Right lung (tissue), 5 donors: ENCODE results near the gene UPB1. TPM values are rescaled to one million over a fixed set of nuclear protein-coding genes. Genes with fewer than 3 reads are reported as not detected.
"Not testable (repeated sequence)": the region's sequence is repeated elsewhere in the genome, so short reads cannot be mapped to it uniquely, and the experiment has no call there.

Source experiments
- DNase-seq, 2 donors: peaks; one replicate each; pipeline ENCODE4 v3.0.0-alpha.2; 2013
- polyA plus RNA-seq, 5 donors: library from polyadenylated mRNA; unstranded; fragments of 120-200 nt; gene quantifications; one replicate each; pipeline versions ENCODE4 v1.2.1 to v1.2.3, GENCODE V29; 2013; ENCODE audit warnings: inconsistent platforms in 1 of 5, low replicate concordance in 1 of 5; ENCODE audit not compliant: insufficient read length in 5 of 5, insufficient read depth in 1 of 5

Gene UPB1
- polyA plus RNA-seq, 5 donors, result 0.90 to 2.0 (median 1.6) TPM

GRCh38 chr22:24530968-24531367 is 35.8 kb downstream of the UPB1 start:
- not testable (repeated sequence) for DNase-seq

DNA sequence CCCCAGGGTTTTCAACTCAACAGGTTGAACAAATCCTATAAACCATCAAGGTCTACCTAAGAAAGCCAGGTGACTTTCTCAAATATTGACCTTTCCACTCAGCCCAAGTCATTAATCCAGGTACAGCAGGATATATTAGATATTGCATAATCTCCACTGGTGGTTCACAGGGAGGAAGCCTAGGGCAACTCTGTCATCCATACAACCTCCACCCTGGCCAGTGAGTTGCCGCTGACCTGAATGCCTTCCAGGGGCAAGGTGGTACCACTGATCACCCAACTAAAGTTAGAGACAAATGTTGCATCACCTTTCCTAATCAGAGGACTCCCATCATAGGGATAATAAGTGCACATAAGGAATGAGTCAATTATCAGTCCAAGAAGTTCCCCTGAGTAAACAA is 36.9 kb downstream of the UPB1 start:
- DNase-seq, result no peak

- no peak for DNase-seq
Observed at GRCh38 chr22:24535348-24535747, 40.2 kb downstream of the UPB1 start.

DNA sequence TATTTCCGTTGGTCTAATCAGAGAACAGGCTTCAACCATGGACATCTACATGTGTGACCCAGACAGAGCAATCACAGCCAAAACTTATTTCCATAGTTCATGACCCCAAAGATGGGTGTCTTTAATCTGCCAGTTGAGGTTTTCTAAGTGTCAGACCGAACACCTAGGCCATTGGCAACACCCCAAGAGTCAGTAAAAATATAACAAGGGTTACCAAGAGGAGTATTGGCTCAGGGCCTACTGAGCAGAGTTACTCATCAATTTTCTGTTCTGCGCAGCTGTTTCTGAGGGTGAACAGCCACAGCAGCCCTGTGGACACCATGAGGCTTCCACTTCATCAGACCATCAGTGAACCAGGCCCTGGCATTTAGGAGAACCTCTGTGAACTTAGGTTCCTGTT is 41.0 kb downstream of the UPB1 start:
- DNase-seq, result no peak

DNA sequence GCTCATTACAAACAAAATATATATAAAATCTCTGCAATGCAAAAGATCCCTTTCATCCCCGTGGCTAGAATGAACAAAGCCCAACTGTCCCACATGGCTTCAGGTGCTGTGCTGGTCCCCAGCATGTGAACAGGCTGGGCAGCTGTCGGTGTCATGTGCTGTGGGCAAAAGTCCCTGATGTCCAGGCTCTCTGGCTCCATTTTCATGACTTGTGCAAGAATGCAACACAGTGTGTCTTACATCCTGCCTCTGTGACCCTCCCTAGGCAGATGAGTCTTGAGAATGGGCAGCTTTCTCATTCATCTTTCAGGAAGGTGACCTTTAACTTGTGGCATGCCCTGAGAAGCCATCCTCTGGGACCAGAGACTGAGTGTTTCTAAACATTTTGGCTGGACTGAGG is 45.3 kb downstream of the UPB1 start:
- DNase-seq, result no peak

DNA sequence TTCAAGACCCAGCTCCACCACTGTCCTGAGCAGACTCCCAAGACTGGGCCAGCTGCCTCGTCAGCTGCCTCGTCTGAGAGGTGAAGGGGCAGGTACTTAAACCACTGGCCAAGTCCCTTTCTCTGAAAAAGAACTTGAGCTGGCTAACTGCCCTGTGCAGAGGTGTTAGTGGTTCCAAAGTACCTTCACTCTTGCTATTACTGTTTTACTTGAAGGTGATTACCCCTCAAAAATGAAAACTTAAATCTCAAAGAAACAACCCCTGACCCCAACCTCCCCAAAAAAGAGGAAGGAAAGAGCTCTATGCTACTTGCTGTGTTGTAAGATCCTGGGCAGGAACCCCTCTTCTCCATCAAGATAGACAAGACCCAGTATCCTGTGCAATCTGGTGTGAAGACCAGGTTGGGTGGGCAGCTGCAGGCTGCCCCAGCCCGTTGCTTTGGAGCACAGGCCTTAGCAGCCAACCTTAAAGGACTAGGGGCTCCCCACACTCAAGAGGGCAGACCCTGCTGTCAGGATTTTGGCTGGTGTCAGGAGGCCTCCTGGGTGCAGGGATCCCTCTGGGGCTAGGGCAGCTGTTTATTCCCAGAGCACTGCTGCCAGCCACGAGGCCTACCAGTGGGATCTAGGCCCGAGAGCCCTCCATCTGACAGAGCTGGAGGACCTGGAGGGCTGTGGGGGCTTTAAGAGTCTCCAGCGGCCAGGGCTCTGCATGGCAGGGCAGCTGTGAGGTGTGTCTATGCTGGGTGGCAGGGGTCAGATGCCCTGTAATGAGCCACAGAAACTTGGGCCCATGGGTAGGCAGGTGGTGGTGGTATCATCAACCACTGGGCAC is 46.8 kb downstream of the UPB1 start:
- no peak for DNase-seq

- no peak for DNase-seq
Observed at GRCh38 chr22:24542641-24543040, 47.5 kb downstream of the UPB1 start.

DNA sequence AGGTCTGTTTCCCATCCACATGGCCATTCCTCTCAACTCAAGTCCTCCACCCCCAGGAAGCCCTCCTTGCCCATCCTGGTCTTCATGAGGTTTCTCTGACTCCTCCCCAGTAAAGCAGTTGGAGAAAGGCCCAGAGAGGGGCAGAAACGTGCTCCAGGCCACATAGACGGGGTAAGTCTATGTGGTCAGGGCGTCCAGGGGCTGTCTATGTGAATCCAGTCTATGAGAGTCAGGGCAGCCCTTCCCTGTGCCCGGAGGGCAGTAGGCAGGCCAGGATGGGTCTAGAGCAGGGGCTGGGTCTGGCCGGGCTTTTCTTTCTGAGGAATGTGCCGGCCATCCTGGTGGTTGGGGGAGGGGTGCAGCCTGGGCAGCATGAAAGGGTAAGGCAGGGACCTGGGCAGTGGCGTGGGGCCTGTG is 48.1 kb downstream of the UPB1 start:
- no peak for DNase-seq

DNA sequence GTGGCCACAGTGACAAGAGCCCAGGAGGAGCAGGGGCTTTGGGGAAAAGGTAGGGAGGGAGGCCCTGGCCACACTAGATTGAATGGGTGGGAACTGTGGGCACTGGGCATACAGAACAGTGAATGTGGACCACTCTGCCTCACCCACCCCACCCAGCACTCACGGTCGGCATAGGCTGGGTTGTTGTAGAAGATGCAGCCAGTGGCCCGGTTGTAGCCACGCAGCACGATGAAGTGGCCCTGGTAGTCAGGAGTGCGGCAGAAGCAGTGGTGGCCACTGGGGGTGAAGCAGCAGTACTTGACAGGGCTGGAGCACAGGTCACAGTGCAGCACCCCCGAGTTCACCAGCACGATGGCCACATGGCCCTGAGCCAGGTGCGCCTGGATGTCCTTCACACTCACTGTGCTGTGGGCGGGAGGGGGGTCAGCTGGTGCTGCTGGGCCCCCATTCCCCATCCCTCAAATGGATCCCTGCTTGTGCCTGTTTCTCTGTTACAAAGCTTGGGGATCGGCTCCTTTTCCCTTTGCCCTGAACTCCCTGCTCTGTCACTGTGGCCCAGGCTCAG is 48.6 kb downstream of the UPB1 start:
- DNase-seq, result no peak

GRCh38 chr22:24548812-24549211 is 53.7 kb downstream of the UPB1 start:
- no peak for DNase-seq

DNA sequence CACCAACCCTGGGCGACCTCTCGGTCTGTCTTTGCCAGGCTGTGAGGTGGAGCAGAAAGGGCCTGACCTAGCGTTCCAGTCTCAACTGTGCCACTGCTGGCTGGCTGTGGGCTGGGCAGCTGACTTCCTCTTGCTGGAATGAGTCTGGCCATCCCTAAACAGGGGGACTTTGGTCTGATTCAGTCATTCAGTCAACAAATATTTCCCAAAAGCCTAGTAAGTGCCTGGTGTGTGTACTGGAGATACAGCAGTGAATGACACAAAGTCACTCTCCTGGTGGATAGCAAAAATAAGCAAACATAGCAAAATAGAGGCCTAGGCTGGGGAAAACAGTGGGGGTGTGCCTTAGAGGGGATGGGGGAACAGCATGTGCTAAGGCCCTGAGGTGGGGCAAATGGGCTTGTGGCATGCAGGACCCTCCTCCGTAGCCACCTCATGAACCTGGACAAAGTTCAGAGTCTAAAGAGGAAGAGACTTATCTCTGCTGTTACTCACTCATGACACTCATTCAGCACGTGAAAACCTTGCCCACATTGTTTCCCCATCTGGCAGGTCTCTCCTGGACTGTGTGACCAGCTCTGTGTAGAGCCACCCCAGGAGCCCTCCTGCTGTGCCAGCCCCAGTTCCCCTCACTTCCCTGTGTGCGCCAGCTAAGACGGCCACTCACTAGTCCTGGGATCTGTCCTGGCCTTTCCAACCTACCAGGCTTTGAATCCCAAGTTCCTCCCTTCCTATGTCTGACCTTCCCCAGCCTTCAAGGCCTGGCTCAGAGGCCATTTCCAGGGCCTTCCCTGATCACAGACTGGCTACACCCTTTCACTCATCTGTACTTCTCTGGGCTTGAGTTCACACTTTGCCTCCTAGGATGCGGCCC is 55.1 kb downstream of the UPB1 start:
- DNase-seq, result no peak

DNA sequence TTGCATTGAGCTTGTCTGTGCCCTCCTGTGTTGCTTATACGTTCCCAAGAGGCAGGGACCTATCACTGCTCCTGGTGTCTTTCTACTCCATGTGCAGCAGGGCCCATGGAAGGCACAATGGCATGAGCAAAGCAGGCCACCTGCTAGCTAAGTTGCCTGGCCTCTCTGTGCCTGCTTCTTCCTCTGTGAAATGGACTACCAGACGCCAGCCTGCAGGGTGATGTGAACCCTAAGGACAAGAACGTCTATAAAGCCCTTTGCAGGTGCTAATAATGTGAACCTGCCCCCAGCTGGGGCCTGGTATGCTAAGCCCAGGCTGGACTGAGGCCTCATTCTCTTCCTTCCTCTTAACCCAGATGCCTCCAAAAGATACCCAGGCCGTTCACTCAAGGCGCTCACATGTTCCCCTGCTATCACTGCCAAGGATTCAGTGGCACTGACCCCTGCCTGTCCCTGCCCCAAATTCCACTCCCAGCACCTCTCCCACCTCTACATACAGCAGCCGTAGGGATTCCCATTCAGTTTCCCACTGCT is 55.8 kb downstream of the UPB1 start:
- no peak for DNase-seq

- DNase-seq, result not testable (repeated sequence)
Observed at GRCh38 chr22:24552503-24553286, 57.6 kb downstream of the UPB1 start.

DNA sequence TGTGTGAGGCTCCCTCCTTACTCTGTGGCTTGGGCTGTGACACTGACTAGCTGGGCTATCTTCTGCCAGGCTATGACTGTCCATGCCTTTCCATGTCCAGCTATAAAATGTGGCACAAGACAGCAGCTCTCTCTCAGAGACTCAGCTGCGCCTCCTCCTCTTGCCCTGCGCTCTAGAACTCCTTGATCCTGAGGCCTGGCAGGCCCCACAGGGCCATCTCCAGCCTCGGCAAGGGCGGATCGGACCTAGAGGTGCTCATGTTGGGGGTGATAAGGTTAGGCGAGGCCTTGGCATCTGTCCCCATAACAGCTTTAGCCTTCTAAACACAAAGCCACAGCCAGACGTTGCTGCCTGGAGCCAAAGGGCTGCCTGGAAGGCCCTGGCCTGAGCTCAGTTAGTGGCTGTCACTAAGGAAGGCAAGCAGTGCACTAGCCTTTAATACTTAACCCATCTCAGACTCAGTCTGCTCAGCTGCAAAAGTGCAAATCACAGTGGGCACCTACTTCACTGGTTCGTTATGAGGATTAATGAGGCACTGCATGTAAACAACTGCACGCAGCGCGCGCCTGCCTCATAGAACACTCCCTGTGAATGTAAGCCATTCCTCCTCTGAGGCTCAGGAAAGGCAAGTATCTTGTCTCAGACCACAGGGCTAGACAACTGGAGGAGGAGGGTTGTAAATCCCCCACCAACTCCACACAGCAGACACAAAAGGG is 58.6 kb downstream of the UPB1 start:
- DNase-seq, result no peak

GRCh38 chr22:24554313-24555164 is 59.4 kb downstream of the UPB1 start, which contains the start of gene GUCD1:
Gene GUCD1 (minus strand): TSS chr22:24555138. CDS start chr22:24554991, 147 bp downstream.
- no peak for DNase-seq

DNA sequence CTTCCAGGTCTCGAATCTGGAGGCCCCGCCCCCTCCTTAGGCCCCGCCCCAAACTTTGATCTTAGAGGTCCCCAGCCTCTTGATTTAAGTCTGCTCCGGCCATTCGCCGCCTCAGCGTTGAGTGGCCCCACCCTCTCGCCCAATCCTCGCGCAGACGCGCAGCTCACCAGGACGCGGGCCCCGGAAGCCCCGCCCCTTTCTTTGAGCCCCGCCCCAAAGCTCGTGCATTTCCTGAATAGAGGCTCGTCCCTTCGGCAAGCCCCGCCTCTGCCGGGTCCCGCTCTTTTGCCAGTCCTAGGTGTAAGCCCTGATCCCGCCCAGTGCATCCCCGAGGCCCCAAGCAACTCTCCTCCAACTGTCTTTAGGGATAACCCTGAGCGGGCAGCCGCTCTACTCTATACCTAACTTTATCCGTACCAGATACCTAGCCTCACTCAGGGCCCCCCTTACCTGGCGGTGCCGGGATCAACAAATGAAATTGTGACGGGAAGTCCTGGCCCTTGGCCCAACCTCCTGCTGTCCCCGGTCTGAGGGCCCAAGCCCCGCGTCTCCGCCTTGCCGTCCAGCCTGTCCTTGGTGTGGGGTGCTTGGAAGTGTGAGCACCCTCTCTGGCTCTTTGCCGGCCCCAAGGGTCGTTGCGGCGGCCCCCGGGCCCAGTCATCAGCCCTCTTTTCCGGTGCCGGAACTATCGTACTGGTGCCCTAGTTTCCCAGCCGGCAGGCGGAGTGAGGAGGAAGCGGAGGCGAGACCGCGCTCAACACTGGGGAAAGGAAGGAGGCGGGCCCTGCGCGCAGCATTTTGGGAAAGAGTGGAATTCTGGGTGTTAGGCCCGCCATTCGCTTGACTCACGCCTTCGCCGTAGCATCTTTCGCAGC is 60.3 kb downstream of the UPB1 start, which contains the start of gene SNRPD3:
SNRPD3 (plus strand) TSS at position 835 of the 875 bp plus-strand sequence. CDS start 1,676 bp downstream, outside the sequence.
- peak; percentile 99 for DNase-seq

- no peak for DNase-seq
Observed at GRCh38 chr22:24559471-24559870, 64.3 kb downstream of the UPB1 start.

DNA sequence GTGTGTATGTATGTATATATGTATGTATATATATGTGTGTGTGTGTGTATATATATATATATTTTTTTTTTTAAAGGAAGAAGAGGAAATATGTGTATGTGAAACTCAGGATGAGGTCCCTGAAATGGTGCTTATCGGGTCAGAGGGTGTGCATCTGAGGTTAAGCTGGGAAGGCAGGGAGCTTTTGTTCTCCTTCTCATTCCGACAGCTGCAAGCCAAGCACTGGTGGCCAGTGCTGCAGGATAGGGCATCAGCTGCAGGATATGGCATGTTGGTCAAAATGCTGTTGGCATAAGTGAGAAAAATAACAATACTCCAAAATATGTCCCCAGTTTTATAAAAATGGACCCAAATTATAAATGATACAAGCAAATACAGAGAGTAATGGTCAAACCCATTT is 68.1 kb downstream of the UPB1 start:
- DNase-seq, result no peak
